Measurements from ENCODE around the gene ZSWIM4. TPM values are rescaled to one million over a fixed set of nuclear protein-coding genes. Genes with fewer than 3 reads are reported as not detected.
A peak's percentile ranks its signal among the peaks of the same experiment; 100 is the strongest.

The ZSWIM4 gene
- total and polyA plus RNA-seq, 10 of the 15 experiments (the other 5 are each of a cell fraction or from before 2014, with no cell fraction given), result 0.73 to 11.1 (median 1.8) TPM; not detected in 2

DNA sequence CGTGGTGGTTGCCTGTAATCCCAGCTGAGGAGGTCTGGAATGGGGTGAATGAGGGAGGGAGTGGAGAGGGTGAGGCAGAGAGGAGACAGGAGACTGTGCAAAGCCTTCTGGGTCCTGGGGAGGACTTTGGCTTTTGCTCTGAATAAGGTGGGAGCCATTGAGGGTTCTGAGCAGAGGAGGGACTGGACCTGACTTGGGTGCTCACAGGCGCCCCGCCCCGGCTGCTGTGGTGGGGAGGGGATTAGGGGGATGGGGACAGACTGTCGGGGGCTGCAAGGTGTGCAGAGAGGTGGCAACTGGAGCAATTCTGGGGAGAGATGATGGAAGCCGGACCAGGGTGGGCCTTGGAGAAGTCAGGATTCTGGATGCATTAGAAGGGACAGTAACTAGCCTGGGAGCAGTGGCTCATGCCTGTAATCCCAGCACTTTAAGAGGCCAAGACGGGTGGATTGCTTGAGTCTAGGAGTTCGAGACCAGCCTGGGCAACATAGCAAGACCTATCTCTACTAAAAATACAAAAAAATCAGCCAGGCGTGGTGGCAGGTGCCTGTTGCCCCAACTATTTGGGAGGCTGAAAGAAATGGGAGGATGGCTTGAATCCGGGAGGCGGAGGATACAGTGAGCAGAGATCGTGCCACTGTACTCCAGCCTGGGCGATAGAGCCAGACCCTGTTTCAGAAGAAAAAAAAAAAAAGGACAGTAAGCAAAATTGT lies 65.6 kb downstream of the ZSWIM4 start (continued):
- TF ChIP-seq CHD1 (IDR thresholded peaks at IDR 0.05; ENCODE audit: low read depth, low read length) (no peak), MYC (IDR thresholded peaks at IDR 0.05; ENCODE audit: insufficient read depth, insufficient read length, insufficient replicate concordance, low read length, severe bottlenecking) (no peak), POLR2A (IDR thresholded peaks at IDR 0.05; ENCODE audit: low read depth, low read length) (no peak), HDGF (IDR thresholded peaks at IDR 0.05) (peak; percentile 34; the same call in 1 of the 2 replicates), LARP7 (IDR thresholded peaks at IDR 0.05) (no peak)

DNA sequence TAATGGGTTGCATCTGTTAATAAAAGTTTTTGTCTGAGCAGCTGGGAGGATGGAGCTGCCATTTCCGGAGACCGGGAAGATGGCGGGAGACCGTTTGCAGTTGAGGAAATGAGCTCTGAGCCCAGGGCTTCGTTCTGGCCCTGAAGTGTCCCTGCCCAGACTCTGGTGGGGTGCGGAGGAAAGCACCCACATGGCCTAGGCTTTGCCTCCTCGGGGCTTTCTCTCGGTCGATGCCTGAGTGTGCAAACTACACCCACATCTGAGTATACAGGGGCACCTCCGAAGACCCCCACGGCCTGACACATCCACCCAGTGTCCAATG lies 66.1 kb downstream of the ZSWIM4 start:
- Histone ChIP-seq H3K79me2 (ENCODE audit: control insufficient read depth, insufficient read depth, low read length) (no peaks in the 10 kb centered on the region), H3K27ac (ENCODE audit: control insufficient read depth, insufficient read depth) (peak overlapping the region; percentile 99), H3K27me3 (replicated peaks in 1 of 2; ENCODE audit: control insufficient read depth in 2 of 2, insufficient read depth in 2 of 2, low read length in 1 of 2) (peaks cover 0 to 1% of the 10 kb centered on the region in 2 experiments; a peak in 2 of 4 replicates), H3K36me3 (ENCODE audit: control insufficient read depth in 2 of 2, insufficient read depth in 2 of 2, low read length in 1 of 2) (no peaks in the 10 kb centered on the region), H3K4me3 (peak overlapping the region; percentile 74), H3K4me1 (ENCODE audit: control insufficient read depth, insufficient read depth, low read length) (peaks cover 8% of the 10 kb centered on the region), H2AFZ (ENCODE audit: control insufficient read depth, low read depth, low read length) (peak overlapping the region; percentile 87), H3K9me3 (replicated peaks; ENCODE audit: control insufficient read depth, insufficient read depth, low read length) (no peaks in the 10 kb centered on the region; the same call in 2 of the 3 replicates), H3K4me2 (ENCODE audit: control insufficient read depth, insufficient read depth) (peak overlapping the region; percentile 98), H4K20me1 (ENCODE audit: control insufficient read depth, insufficient read depth) (no peaks in the 10 kb centered on the region), H3K9ac (ENCODE audit: control insufficient read depth, insufficient read depth, low read length) (peak overlapping the region; percentile 96)
- 1% methylated on average over 11 of the region's 11 CpGs for WGBS (ENCODE audit: insufficient coverage, insufficient replicate concordance, low lambda C conversion rate, missing lambda C conversion rate)
- TSS peak; percentile 96 for BruUV-seq (replicated peaks)
- ATAC-seq (peak; percentile 70), FAIRE-seq (no peak), DNase-seq (ENCODE audit: low read depth, low spot score) (no peak)
- ChIA-PET POLR2A (interaction anchor here (0.5 to 8.5 kb wide), 15 partner anchors 9 to 708 kb away, joined by 3 to 85 read pairs (median 8); partner anchors contain the start of genes C19orf53 and ZSWIM4), SMC1A (ENCODE audit: uncharacterized antibody, unreplicated experiment) (interaction anchor here (0.5 to 4.6 kb wide), 17 partner anchors 9 to 829 kb away, joined by 3 to 65 read pairs (median 13); partner anchors contain the start of genes C19orf53 and ZSWIM4), RAD21 (ENCODE audit: unreplicated experiment) (interaction anchor here (0.9 to 6.2 kb wide), 19 partner anchors 9 to 589 kb away, joined by 3 to 70 read pairs (median 16); partner anchors contain the start of genes C19orf53 and ZSWIM4), CTCF (interaction anchor here (0.6 to 4.6 kb wide), 21 partner anchors 9 to 265 kb away, joined by 3 to 136 read pairs (median 6); partner anchors contain the start of genes MISP3 and ZSWIM4)
- TF ChIP-seq SPI1 (IDR thresholded peaks at IDR 0.05; ENCODE audit: borderline replicate concordance, insufficient read depth, low read depth, low read length) (no peak), YY1 (IDR thresholded peaks at IDR 0.05; ENCODE audit: low read depth, low read length) (peak; percentile 92), LARP7 (IDR thresholded peaks at IDR 0.05) (peak; percentile 65; the same call in 1 of the 2 replicates), BRCA1 (IDR thresholded peaks at IDR 0.05; ENCODE audit: low read depth, low read length) (no peak), SMARCA5 (IDR thresholded peaks at IDR 0.05) (peak; percentile 9; the same call in 1 of the 2 replicates), TAF1 (IDR thresholded peaks at IDR 0.05; ENCODE audit: borderline replicate concordance, low read depth, low read length) (peak; percentile 36; the same call in 1 of the 2 replicates), CHD2 (IDR thresholded peaks at IDR 0.05; ENCODE audit: borderline replicate concordance, low read depth, low read length) (no peak), CHD4 (IDR thresholded peaks at IDR 0.05) (no peak)
- TF ChIP-seq, protein P1, sequence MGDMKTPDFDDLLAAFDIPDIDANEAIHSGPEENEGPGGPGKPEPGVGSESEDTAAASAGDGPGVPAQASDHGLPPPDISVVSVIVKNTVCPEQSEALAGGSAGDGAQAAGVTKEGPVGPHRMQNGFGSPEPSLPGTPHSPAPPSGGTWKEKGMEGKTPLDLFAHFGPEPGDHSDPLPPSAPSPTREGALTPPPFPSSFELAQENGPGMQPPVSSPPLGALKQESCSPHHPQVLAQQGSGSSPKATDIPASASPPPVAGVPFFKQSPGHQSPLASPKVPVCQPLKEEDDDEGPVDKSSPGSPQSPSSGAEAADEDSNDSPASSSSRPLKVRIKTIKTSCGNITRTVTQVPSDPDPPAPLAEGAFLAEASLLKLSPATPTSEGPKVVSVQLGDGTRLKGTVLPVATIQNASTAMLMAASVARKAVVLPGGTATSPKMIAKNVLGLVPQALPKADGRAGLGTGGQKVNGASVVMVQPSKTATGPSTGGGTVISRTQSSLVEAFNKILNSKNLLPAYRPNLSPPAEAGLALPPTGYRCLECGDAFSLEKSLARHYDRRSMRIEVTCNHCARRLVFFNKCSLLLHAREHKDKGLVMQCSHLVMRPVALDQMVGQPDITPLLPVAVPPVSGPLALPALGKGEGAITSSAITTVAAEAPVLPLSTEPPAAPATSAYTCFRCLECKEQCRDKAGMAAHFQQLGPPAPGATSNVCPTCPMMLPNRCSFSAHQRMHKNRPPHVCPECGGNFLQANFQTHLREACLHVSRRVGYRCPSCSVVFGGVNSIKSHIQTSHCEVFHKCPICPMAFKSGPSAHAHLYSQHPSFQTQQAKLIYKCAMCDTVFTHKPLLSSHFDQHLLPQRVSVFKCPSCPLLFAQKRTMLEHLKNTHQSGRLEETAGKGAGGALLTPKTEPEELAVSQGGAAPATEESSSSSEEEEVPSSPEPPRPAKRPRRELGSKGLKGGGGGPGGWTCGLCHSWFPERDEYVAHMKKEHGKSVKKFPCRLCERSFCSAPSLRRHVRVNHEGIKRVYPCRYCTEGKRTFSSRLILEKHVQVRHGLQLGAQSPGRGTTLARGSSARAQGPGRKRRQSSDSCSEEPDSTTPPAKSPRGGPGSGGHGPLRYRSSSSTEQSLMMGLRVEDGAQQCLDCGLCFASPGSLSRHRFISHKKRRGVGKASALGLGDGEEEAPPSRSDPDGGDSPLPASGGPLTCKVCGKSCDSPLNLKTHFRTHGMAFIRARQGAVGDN (IDR thresholded peaks at IDR 0.05), result peak; percentile 74; the same call in 1 of the 2 replicates
- intact Hi-C loops (cut with micrococcal nuclease; ENCODE audit: unreplicated experiment) (loop anchor here (1.0 to 5.0 kb wide), 3 partner anchors 14 to 584 kb away; no protein-coding TSS in a partner anchor), in situ Hi-C loops (cut with MboI) (loop anchor here (5.0 kb wide), 3 partner anchors 79 to 584 kb away; no protein-coding TSS in a partner anchor)

All from GM12878 (cell line).